Measurements from ENCODE around the gene NOS1AP.

GRCh38 chr1:162150112-162150511 is 80.6 kb downstream of the NOS1AP start:
- TF ChIP-seq CTCF (conservative IDR thresholded peaks at IDR 0.05) (no peak), ZFX (IDR thresholded peaks at IDR 0.05) (no peak)

Data from C4-2B (cell line).